Measurements from ENCODE around the gene SRRD.
A peak's percentile ranks its signal among the peaks of the same experiment; 100 is the strongest.

The SRRD gene

GRCh38 chr22:26529345-26529744 is 45.7 kb downstream of the SRRD start:
- no peaks in the 10 kb centered on the region for H3K27me3 ChIP-seq
- peaks cover 0 to 29% (median 1%) of the 10 kb centered on the region in 4 donors for H3K4me1 ChIP-seq
- no peak for TF ChIP-seq CTCF (IDR thresholded peaks at IDR 0.05)
- peak overlapping the region in 1 of 2 donors; percentile 35 for H3K27ac ChIP-seq
- peak in 1 of 2 donors; percentile 23 for DNase-seq
- no peaks in the 10 kb centered on the region for H3K9me3 ChIP-seq
- intact Hi-C loops (cut with DNase I; ENCODE audit: low total_unique reads), result no loop called here
- peaks cover 9 to 36% (median 34%) of the 10 kb centered on the region in 3 donors for H3K36me3 ChIP-seq
- H3K4me3 ChIP-seq, result no peak overlapping the region

DNA sequence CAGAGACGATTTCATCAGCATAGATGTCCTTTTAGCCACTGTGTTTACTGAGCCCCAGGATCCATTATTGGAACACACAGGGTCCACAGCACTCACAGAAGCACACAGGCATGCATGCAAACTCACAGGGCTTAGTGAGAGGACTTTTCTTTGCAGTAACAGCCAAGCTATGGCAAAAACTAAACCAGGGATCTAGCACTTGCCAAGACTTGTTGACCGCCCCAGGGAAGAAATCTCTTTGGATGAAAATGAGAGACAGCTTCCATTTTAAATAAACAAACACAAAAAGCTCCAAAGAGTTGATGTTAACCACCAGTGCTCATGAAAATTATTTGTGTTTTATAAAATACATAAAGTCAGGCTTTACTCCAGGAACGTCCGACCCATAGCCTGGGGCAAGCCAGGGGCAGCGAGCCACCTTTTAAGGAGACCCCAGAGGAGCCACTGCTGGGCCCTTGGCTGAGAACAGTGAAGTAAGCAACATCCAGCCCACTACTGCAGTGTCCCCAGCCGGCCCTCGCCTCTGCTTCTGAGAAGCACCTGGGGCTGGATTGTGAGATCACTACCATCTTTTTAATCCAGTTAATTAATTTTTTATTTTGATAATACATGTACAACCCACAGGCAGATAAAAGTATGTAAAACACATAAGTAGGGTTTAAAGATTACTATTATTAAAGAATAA is 50.6 kb downstream of the SRRD start:
- no peak for TF ChIP-seq CTCF (IDR thresholded peaks at IDR 0.05)
- no peak overlapping the region for H3K27ac ChIP-seq

GRCh38 chr22:26534874-26535602 is 51.4 kb downstream of the SRRD start:
- H3K27ac ChIP-seq, result no peak overlapping the region
- DNase-seq, result no peak
- peaks cover 9 to 33% (median 28%) of the 10 kb centered on the region in 3 donors for H3K36me3 ChIP-seq
- intact Hi-C loops (cut with DNase I; ENCODE audit: low total_unique reads), result no loop called here
- H3K4me3 ChIP-seq, result no peak overlapping the region
- no peaks in the 10 kb centered on the region for H3K27me3 ChIP-seq
- H3K9me3 ChIP-seq, result no peaks in the 10 kb centered on the region
- no peak for TF ChIP-seq CTCF (IDR thresholded peaks at IDR 0.05)
- no peaks in the 10 kb centered on the region for H3K4me1 ChIP-seq

More for the DNA sequence above, 50.6 kb downstream of the SRRD start:
- H3K4me1 ChIP-seq, result peaks cover 0 to 4% (median 0%) of the 10 kb centered on the region in 4 donors
- DNase-seq, result no peak
- H3K9me3 ChIP-seq, result no peaks in the 10 kb centered on the region
- H3K4me3 ChIP-seq, result no peak overlapping the region
- peaks cover 9 to 33% (median 28%) of the 10 kb centered on the region in 3 donors for H3K36me3 ChIP-seq
- intact Hi-C loops (cut with DNase I; ENCODE audit: low total_unique reads), result no loop called here
- no peaks in the 10 kb centered on the region for H3K27me3 ChIP-seq

DNA sequence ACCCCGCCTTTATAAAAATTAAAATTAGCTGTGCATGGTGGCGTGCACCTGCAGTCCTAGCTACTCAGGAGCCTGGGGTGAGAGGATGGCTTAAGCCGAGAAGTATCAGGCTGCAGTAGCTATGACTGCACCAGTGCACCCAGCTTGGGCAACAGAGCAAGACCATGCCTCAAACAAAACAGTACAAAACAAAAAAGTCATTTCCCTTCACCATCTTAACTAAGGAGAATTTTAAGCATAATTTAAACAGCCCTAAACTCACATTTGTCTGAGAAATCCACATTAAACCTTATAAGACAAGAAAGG is 51.9 kb downstream of the SRRD start:
- Histone ChIP-seq H3K4me1 (no peaks in the 10 kb centered on the region), H3K27me3 (no peaks in the 10 kb centered on the region), H3K4me3 (no peak overlapping the region), H3K36me3 (peaks cover 9 to 38% (median 33%) of the 10 kb centered on the region in 3 donors), H3K9me3 (no peaks in the 10 kb centered on the region), H3K27ac (no peak overlapping the region)
- intact Hi-C loops (cut with DNase I; ENCODE audit: low total_unique reads), result no loop called here
- DNase-seq, result no peak
- no peak for TF ChIP-seq CTCF (IDR thresholded peaks at IDR 0.05)

DNA sequence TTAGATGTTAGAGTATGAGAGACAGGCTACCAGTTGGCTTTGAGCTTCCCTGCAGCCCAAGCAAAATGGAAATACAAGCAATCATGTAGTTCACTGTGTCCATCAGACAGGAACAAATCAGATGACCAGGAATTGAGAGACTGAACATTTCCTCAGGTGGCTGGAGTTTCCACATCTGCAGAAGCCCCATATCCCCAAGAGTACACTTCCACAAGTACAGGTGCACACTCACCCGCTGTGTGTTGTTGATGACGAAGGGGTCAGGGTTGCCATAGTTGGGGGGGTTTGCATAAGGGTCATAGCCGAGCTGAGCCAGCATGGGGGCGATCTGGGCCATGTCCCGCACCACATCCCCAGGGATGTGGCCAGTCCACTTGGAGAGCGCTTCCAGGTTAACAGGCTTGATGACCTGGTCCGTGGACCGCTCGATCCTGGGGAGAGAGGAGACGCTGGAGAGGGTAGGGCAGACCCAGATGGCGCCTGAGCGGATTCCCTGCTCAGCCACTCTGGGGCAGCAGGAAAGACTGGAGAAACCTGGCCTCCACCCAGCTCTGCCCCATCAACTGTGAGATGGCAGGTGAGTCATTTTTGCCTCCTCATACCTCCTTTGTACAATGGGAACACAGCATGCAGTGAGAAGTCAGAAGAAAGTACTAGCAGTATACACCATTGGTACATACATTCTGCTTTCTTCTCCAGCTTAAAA is 52.5 kb downstream of the SRRD start:
- Histone ChIP-seq H3K27me3 (no peaks in the 10 kb centered on the region), H3K4me1 (no peaks in the 10 kb centered on the region), H3K27ac (no peak overlapping the region), H3K4me3 (no peak overlapping the region), H3K36me3 (peaks cover 13 to 39% (median 36%) of the 10 kb centered on the region in 3 donors), H3K9me3 (no peaks in the 10 kb centered on the region)
- intact Hi-C loops (cut with DNase I; ENCODE audit: low total_unique reads), result no loop called here
- TF ChIP-seq CTCF (IDR thresholded peaks at IDR 0.05), result no peak
- DNase-seq, result no peak
